ENCODE measurements around the gene SAMD14.

The SAMD14 gene

DNA sequence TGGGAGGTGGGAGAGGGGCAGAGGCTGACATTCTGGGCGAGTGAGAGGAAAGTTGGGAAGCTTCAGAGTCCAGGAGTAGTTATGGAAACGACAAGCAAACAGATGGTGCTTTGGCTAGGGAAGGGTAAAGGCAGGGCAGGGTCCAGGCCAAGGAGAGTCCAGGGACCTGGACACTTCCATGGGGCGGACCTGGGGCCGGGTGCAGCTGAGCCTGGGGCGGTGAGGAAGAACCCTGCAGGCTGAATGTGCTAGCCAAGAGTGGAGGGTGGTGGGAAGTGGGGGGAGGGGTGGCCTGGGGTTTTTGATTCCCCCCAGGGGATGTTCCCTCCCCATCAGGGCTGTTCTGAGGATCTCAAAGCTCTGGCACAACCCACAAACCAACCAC, 17.9 kb upstream of the SAMD14 start:
- DNase-seq = no peak

DNA sequence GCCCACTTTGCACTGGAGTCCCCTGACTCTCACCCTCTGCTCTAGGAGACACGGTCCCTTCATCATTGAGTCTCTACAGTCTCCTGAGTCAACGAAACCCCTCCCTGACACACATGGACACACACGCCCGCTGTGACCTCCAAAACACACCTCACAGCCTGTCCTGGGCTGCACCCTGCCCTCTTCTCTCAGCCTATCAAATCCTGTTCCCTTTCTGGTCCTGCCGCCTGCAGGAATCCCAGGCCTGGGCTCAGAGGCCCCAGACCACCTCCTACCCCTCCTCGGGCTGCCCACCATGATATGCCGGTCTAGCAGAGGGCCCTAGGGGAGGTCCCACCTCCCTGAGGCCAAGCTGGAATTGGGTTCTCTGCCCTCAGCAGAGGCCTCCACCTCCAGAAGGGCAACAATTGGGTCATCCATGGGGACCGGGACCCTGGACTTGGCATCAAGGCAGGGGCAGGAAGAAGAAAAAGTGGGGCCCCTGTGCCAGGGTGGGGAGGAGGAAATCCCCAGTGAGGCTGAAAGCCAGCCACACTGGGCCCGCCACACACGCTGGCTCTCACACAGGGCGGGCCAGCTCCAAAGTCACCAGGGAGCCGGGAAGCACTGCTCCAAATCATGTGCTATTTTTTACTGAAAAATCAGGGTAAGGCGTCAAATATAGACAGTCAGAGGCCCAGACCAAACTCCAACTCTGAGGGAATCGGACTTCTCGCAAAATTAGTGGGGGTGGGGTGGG, 17.1 kb upstream of the SAMD14 start:
- no peak for DNase-seq

DNA sequence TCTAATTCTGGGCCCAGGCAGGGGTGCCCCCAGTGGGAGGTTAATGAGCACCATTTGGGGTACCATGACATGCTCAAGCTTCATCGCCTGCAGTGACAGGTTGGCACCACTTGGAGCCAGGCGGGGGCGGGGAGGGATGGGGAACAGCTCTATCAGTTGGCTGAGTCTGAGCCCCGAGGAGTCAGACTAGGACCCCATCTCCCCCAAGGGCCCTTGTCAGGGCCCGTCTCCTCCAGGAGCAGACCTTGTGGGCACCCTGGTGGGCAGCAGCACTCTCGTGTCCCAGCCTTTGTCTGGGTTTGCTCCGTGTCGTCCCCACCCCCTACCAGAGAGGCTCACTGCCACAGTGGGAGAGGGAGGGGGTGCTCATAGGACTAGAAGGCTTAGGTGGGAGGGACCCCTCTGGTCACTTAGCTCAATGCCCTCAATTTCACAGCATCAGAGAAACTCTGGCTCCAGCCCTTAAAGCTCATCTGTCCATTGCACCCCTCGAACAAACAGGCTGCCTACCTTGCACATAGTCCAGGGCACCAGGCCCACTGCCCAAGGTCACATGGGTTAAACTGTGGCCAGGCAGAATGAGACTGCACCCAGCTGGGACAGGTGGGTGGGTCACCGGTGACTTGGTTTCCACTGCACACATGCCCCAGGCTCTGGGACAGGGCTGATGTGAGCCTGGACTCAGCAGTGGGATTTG, 16.4 kb upstream of the SAMD14 start:
- DNase-seq = no peak

- DNase-seq = no peak
Observed at GRCh38 chr17:50145532-50146229, 15.7 kb upstream of the SAMD14 start.

- DNase-seq = no peak
Observed at GRCh38 chr17:50144845-50145531, 15.0 kb upstream of the SAMD14 start.

DNA sequence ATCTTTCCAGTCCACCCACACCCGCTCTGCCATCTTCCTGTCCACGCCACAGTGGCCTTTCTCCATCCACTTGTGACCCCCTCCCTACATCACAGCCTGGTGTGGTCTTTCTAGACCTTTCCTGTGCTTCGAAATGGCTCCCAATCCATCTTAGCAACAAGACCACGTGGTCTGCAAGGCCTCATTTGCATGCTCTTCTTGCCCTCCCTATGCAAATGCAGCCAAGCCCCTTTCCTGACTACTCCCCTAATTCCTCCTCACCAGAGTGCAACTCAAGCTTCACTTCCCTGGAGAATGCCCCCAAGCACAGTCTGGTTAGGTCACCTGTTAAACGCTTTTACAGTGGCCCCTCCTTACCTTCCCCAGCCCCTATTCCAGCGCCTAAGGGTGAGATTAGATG, 14.4 kb upstream of the SAMD14 start:
- DNase-seq = no peak

DNA sequence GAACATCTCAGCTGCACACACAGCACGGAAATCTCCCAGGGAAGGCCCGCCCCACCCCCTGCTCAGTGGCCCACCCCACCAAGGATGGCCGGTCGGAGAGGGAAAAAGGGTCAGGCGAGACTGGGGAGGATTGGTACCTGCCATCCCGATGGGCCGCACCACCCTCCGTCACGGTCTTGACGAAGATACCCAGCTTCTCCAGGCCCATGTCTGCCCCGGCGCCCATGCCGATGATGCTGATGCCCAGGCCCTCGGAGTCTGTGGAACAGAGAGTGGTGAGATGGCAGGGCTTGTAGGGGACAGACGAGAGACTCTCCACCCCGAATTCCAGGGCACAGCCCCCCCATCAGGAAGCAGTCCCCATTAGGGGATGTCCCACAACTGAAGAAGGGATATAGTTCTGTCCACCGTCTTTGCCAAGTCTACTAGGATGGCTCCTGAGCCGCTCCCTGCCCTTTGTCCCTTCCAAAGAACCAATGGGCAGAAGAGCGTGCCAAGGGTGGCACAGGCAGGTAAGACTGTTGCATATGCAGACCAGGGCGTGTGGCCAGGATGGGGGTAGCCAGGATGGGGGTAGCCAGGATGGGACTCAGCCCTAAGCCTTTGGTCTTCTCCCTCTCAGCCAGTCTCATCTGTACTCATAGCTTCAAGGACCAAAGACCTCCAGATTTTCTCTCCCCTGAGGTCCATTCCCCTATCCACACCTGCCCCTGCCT, 13.7 kb upstream of the SAMD14 start:
- no peak for DNase-seq

GRCh38 chr17:50141745-50142110, 11.8 kb upstream of the SAMD14 start:
- no peak for DNase-seq

- no peak for DNase-seq
Observed at GRCh38 chr17:50141026-50141744, 11.2 kb upstream of the SAMD14 start.

DNA sequence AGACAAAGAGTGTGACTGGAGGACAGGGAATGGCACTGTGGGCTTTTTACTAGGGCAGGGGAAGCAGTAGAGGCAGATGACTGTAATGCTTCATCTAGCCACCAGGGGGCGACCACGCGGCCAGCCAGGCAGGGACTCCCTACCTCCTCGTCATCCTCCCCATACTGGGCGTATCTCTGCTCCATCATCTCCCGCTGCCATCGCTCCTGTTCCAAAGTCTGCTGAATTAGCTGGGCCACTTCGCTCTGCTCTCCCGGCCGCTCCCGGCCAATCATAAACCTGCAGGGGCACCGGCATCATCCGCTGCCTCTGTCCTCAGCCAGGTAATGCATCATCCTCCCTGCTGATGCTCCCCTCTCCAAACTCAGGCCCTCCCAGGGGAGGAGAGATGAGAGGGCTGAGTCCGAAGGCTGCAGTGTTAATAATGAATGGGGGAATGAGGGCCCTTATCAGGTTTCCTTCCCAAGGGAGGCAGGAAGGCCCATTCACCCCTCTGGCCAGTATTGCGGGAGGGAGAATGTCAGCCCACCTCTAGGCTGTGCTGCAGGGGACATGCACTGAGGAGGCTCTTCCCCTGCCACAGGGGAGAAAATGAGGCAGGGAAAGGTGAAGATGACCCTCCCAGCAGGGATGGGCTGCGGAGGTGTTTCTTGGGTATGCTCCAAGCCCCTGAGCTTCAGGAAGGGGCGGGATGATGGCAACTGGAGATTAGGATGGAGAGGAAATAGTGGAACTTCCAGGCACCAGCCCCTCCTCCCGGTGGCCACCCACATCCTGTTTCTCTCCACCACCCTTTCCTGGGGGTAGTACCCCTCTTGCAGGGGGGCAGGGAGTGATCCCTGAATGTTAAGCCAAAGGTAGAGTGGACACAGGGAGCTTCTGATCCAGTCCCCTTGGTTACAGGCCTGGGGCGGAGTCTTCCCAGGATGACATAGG, 10.3 kb upstream of the SAMD14 start:
- DNase-seq = no peak

GRCh38 chr17:50139185-50139783, 9.3 kb upstream of the SAMD14 start:
- no peak for DNase-seq

- DNase-seq = no peak
Observed at GRCh38 chr17:50137042-50137441, 7.1 kb upstream of the SAMD14 start.

GRCh38 chr17:50136096-50136687, 6.2 kb upstream of the SAMD14 start:
- DNase-seq = no peak

DNA sequence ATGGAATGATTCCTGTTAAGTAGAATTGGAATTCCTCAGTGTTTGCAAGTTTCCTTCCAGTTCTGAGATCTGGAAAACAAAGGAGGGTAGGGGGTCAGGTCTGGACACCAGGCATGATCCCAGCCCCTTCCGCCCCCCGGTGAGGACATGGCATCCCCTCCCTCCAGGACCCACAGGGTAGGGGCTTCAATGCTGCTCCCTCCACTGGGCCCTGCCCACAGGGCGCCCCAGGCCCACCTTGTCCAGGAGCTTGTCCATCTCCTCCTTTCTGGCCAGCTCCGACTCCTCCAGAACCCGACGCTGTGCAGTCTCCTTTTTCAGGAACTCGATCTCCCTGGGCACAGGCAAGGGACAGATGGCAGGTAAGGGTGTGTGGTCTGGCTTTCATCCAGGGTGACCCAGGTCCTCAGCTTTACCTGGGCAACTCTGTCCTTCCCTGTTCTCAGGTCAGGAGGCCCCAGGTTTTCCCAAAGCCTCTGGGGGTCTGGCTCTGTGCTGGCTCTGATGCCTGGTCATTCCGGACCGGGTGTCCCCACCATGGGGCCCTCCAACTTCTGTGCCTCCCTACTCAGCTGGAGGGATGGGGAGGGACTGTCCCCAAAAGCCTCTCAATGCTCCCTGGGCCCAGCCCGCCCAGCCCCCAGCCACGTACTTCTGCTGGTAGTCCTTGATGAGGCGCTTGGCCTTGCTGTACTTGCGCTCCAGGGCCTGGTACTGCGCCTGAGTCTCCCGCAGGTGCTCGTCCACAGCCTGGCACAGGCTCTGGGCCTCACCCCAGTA, 5.5 kb upstream of the SAMD14 start:
- DNase-seq = no peak

DNA sequence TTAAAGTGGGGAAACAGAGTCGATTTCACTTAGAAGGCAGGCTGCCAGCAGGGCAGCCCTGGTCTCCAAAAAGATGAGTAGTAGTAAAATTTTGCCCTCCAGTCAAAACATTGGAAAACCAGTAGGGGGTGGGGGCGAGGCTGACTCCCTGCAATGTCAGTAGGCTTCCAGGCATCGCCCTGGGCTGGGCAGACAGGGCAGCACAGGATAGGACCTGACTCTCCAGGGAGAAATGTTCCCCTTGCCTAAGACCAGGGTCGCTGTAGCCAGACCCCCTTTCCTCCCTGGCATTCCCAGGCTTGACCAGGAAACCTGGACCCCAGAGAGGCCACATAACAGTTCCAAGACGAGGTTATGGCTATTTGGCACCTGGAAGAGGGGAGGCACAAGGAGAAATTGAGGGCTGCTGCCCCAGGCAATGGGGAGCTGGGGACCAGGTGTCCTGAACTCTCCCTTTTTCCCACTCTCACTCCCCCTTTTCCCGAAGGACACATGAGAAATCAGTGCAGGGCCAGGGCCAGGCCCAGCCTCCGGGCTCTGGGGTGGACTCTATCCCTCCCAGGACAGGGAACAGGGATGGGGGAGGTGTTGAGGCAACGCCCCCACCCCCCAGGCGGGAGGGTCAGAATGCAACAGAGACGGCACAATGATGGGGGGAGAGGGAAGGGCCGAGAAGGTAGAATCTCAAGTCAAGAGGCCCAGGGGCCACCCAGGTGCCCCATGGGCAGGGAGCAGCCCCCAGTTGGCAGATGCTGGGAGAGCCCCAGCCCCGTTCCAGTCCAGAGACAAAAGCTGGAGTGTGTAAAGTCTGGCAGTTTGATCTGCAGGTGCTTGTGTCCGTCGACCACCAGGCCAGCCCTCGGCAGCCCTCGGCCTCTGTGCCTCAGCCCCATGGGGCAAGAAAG, 4.5 kb upstream of the SAMD14 start:
- no peak for DNase-seq

GRCh38 chr17:50133769-50134099, 3.8 kb upstream of the SAMD14 start:
- no peak for DNase-seq

DNA sequence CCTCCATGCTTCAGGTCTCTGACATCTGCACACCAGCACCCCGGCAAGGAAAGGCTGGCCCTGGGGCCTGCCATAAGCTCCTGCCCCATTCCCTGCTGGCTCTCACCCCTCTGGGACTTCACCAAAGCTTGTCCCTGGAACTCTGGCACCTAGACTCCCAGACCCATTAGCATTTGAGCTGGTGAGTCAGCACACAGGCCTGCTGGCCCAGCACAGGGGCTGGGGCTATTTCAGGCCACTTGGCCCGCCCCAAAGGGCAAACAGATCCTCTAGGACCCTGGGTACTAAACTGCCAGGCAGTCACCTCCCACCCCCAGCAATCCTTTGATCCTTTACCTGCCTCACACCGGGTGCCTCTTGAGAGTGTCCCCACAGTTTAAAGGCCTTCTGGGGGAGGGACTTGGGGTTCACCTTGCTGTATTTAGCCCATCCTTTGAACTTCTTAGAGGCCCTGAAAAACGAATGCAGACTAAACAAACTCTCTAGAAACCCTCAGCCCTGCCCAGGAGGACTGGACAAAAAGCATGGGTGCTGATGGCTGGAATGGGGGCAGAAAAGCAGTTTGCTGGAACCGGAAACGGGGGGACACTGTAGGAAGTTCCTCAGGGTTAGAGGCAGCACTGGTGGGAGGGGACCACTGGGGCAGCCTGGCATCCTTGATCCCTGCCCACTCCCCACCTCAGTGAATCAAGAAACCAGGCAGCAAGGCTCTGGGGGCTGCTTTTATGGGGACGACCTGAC, 3.2 kb upstream of the SAMD14 start:
- no peak for DNase-seq
